Vagina (tissue), 2 donors: ENCODE measurements around the gene CPNE7. TPM values are rescaled to one million over a fixed set of nuclear protein-coding genes. Genes with fewer than 3 reads are reported as not detected.
A peak's percentile ranks its signal among the peaks of the same experiment; 100 is the strongest.

Experiments used
- DNase-seq, 2 donors: peaks; one replicate each; pipeline ENCODE4 v3.0.0-alpha.2; 2017; ENCODE audit errors: extremely low spot score in 2 of 2
- H3K27ac ChIP-seq: fragments of 200-600 bp; sonication (generic); one replicate; pipeline ENCODE4 v1.5.1; 2019
- H3K27me3 ChIP-seq: fragments of 200-600 bp; sonication (generic); one replicate; pipeline ENCODE4 v1.5.1; 2019
- H3K36me3 ChIP-seq, 2 donors: fragments of 200-600 bp; sonication (generic); one replicate each; pipeline ENCODE4 v1.5.1; 2017 to 2019
- H3K4me1 ChIP-seq: fragments of 200-600 bp; sonication (generic); one replicate; pipeline ENCODE4 v1.5.1; 2019
- H3K4me3 ChIP-seq, 2 donors: fragments of 200-600 bp; sonication (generic); 1 replicate in 1 of 2; 2 replicates in 1 of 2; pipeline ENCODE4 v1.5.1; 2016 to 2019
- H3K9me3 ChIP-seq: fragments of 200-600 bp; sonication (generic); one replicate; pipeline ENCODE4 v1.5.1; 2019
- POLR2A ChIP-seq, 2 donors: fragments of 450-650 bp; IDR thresholded peaks; one replicate each; pipeline ENCODE4 v1.6.1; 2017; ENCODE audit warnings: antibody characterized with exemption in 2 of 2, mild to moderate bottlenecking in 2 of 2, moderate library complexity in 2 of 2
- POLR2AphosphoS5 ChIP-seq, 2 donors: sonication (generic); formaldehyde crosslinking; IDR thresholded peaks; one replicate each; pipeline ENCODE4 v1.9.0; 2017; ENCODE audit warnings: antibody characterized with exemption in 2 of 2, mild to moderate bottlenecking in 2 of 2, low read depth in 1 of 2; ENCODE audit not compliant: insufficient read depth in 1 of 2
- intact Hi-C: fragments of 100-400 bp; cut with DNase I; formaldehyde crosslinking; loops from one replicate; pipeline ENCODE4 v1.15.1; 2023
- total RNA-seq: library from RNA; depleted of rRNA; stranded (reverse); fragments of >200 nt; gene quantifications from one replicate; pipeline ENCODE4 v1.2.3, GENCODE V29; 2016
- TF ChIP-seq, protein P1 (sequence below), 3 experiments: fragments of 450-650 bp in 2 of 3; fragments of 200-600 bp in 1 of 3; sonication (generic) in 1 of 3; IDR thresholded peaks; one replicate each; pipeline ENCODE4 v1.5.1; 2017 to 2019; ENCODE audit warnings: antibody characterized with exemption in 3 of 3, mild to moderate bottlenecking in 2 of 3, moderate library complexity in 2 of 3

Gene CPNE7
- total RNA-seq, 1 donor from 2014 or later, result 4.9 TPM

DNA sequence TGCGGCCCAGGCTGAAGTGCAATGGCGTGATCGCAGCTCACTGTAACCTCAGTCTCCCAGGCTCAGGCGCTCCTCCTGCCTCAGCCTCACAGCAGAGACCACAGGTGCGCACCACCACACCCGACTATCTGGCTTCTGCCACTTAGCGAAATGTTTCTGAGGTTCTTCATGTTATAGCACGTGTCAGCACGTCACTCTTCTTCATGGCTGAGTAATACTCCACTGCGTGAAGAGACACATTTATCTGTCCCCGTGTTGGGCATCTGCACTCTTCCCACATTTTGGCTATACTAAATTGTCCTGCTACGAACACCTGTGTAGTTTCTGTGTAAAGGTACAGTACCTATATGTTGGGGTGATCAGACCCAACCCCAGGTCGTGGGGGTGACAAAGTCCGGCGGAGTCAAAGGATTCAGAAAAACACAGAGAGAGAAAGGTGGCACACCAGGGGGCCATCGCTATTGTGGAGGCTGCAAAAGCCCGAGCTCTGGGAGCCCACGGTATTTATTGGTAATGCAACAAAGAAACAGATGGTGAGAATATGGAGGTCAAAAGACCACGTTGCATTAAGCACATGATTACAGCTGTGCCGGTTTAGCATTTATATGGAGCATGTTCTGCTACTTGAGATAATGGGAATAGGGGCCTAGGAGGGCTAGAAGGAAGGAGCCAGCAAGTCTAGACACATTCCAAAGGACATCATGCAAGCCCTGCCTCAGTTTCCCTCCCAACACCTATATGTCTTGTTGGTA lies 37.0 kb downstream of the CPNE7 start:
- TF ChIP-seq, protein P1, sequence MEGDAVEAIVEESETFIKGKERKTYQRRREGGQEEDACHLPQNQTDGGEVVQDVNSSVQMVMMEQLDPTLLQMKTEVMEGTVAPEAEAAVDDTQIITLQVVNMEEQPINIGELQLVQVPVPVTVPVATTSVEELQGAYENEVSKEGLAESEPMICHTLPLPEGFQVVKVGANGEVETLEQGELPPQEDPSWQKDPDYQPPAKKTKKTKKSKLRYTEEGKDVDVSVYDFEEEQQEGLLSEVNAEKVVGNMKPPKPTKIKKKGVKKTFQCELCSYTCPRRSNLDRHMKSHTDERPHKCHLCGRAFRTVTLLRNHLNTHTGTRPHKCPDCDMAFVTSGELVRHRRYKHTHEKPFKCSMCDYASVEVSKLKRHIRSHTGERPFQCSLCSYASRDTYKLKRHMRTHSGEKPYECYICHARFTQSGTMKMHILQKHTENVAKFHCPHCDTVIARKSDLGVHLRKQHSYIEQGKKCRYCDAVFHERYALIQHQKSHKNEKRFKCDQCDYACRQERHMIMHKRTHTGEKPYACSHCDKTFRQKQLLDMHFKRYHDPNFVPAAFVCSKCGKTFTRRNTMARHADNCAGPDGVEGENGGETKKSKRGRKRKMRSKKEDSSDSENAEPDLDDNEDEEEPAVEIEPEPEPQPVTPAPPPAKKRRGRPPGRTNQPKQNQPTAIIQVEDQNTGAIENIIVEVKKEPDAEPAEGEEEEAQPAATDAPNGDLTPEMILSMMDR (IDR thresholded peaks at IDR 0.05), result no peak
- TF ChIP-seq POLR2A (IDR thresholded peaks at IDR 0.05) (no peak), POLR2AphosphoS5 (IDR thresholded peaks at IDR 0.05; ENCODE audit: insufficient read depth in 1 of 2, low read depth in 1 of 2) (no peak)
- Histone ChIP-seq H3K9me3 (no peaks in the 10 kb centered on the region), H3K4me1 (no peaks in the 10 kb centered on the region), H3K27ac (no peak overlapping the region), H3K36me3 (no peaks in the 10 kb centered on the region), H3K4me3 (no peak overlapping the region), H3K27me3 (no peaks in the 10 kb centered on the region)
- intact Hi-C loops, result no loop called here
- no peak for DNase-seq

DNA sequence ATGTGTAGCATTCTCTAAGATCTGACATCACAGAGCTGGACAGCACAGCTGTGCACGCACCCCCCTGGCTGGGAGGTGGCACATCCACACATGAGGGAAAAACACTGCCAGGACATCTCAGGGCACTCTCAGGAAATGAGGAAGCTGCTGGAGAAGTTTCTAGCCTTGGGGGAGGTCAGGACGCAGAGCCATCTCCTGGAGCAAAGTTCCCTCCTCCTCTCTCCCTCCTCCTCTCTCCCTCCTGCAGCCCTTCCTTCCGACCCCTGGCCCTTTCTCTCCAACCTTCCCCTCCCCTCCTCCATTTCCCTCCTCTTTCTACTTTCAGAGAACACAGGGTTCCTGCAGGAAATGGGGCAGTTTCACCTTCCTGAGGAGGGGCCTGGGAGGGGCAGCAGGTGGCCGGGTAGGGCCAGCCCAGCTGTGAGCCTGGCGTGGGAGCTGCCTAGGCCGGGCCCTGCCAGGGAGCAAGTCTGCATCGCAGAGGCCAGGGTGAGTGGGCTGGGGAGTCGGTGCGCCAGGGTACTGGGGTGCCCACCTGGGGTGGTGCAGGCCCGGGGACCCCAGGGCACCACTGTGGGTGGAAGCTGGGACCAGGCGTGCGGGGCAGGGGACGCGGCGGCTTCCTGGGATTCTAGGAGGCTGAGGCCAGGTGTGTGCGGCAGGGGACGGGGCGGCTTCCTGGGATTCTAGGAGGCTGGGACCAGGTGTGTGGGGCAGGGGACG lies 37.8 kb downstream of the CPNE7 start, which contains the start of gene DPEP1:
Gene DPEP1 (plus strand): TSS at position 412 of the 723 bp plus-strand sequence. CDS start 16,769 bp downstream, outside the sequence.
- Histone ChIP-seq H3K4me3 (no peak within 1 kb of the TSS), H3K36me3 (no peaks in the 10 kb centered on the region), H3K4me1 (no peaks in the 10 kb centered on the region), H3K27ac (no peak within 1 kb of the TSS), H3K27me3 (no peaks in the 10 kb centered on the region), H3K9me3 (no peaks in the 10 kb centered on the region)
- intact Hi-C loops, result no loop called here
- TF ChIP-seq POLR2A (IDR thresholded peaks at IDR 0.05) (no peak), POLR2AphosphoS5 (IDR thresholded peaks at IDR 0.05; ENCODE audit: insufficient read depth in 1 of 2, low read depth in 1 of 2) (no peak)
- no peak for DNase-seq

DNA sequence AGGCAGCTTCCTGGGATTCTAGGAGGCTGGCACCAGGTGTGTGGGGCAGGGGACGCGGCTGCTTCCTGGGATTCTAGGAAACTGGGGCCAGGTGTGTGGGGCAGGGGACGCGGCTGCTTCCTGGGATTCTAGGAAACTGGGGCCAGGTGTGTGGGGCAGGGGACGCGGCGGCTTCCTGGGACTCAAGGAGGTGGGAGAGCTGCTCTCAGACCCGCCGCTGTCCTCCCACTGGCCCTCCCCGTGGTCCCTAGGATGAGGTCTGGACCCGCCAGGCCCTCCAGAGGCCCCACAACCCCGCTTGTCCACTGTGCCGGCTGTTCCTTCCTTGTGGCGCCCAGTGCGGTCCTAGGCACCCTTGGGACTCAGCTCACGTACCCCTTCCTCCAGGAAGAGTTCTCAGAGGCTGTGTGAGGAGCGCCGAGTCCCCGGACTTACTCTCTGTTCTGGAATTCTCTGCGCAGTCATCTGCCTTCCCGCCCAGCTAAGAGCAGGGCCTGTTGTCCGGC lies 38.4 kb downstream of the CPNE7 start:
- Histone ChIP-seq H3K27ac (no peak overlapping the region), H3K4me1 (no peaks in the 10 kb centered on the region), H3K36me3 (no peaks in the 10 kb centered on the region), H3K9me3 (no peaks in the 10 kb centered on the region), H3K4me3 (no peak overlapping the region), H3K27me3 (no peaks in the 10 kb centered on the region)
- intact Hi-C loops, result no loop called here
- DNase-seq, result no peak
- TF ChIP-seq, protein P1 (IDR thresholded peaks at IDR 0.05), result no peak
- TF ChIP-seq POLR2A (IDR thresholded peaks at IDR 0.05) (no peak), POLR2AphosphoS5 (IDR thresholded peaks at IDR 0.05; ENCODE audit: insufficient read depth in 1 of 2, low read depth in 1 of 2) (no peak)

DNA sequence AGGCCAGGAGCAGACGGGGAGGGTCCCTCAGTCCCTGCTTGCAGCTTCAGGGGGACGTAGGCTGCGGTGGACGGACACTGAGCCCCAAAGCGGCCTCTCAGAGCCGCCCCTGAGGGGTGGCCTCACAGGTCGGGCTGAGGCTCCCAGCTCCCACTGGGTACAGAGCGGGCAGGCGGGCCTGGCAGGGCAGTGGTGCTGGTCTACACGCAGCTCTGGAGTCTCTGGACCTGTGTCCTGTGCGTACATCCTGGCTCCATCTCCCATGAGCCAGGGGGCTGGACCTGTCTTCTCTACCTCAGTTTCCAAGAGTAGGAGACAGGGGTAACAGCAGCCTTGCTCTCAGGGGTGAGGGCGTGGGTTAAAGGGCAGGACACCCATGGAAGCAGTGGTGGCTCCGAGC lies 39.6 kb downstream of the CPNE7 start:
- H3K9me3 ChIP-seq, result no peaks in the 10 kb centered on the region
- DNase-seq, result no peak
- no peak overlapping the region for H3K4me3 ChIP-seq
- H3K4me1 ChIP-seq, result no peaks in the 10 kb centered on the region
- no peaks in the 10 kb centered on the region for H3K27me3 ChIP-seq
- no peak overlapping the region for H3K27ac ChIP-seq
- TF ChIP-seq POLR2A (IDR thresholded peaks at IDR 0.05) (no peak), POLR2AphosphoS5 (IDR thresholded peaks at IDR 0.05; ENCODE audit: insufficient read depth in 1 of 2, low read depth in 1 of 2) (no peak)
- TF ChIP-seq, protein P1 (IDR thresholded peaks at IDR 0.05), result no peak
- intact Hi-C loops, result no loop called here
- no peaks in the 10 kb centered on the region for H3K36me3 ChIP-seq

DNA sequence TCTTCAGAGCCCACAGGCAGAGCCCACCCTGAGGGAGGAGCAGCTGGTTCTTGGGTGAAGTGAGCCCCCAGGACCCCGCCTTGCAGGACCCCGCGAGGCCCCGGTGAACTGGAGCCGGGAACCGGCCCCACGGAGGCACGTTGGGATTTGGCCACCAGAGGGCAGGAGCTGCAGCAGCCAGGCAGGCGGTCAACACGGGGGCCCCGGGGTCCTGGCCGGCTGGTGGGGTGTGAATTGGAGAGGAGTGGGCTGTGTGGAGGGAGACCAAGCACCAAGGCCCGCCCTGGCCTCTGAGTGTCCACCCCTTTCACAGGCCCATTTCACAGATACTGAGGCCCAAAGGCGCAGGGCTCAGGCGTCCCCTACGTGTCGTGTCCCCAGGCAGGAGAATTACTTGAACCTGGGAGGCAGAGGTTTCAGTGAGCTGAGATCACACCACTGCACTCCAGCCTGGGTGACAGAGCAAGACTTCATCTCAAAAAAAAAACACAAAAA lies 40.1 kb downstream of the CPNE7 start:
- H3K9me3 ChIP-seq, result no peaks in the 10 kb centered on the region
- H3K4me3 ChIP-seq, result no peak overlapping the region
- intact Hi-C loops, result no loop called here
- H3K4me1 ChIP-seq, result no peaks in the 10 kb centered on the region
- no peak overlapping the region for H3K27ac ChIP-seq
- TF ChIP-seq POLR2A (IDR thresholded peaks at IDR 0.05) (no peak), POLR2AphosphoS5 (IDR thresholded peaks at IDR 0.05; ENCODE audit: insufficient read depth in 1 of 2, low read depth in 1 of 2) (no peak)
- TF ChIP-seq, protein P1 (IDR thresholded peaks at IDR 0.05), result peak in 2 of 3 experiments; percentile 17 to 52
- H3K27me3 ChIP-seq, result no peaks in the 10 kb centered on the region
- no peak for DNase-seq
- no peaks in the 10 kb centered on the region for H3K36me3 ChIP-seq
